ENCODE data around the gene IGFL3.
"Not testable (repeated sequence)": the region's sequence is repeated elsewhere in the genome, so short reads cannot be mapped to it uniquely, and the experiment has no call there.

Gene IGFL3

GRCh38 chr19:46124638-46125115 is at the start of gene IGFL3:
TSS of gene IGFL3 (minus strand) at chr19:46124688. CDS start at chr19:46124649, 39 bp downstream.
- DNase-seq, result no peak

GRCh38 chr19:46173886-46174480 is 49.5 kb upstream of the IGFL3 start:
- no peak for DNase-seq

GRCh38 chr19:46162731-46163130 is 38.2 kb upstream of the IGFL3 start:
- no peak for DNase-seq

DNA sequence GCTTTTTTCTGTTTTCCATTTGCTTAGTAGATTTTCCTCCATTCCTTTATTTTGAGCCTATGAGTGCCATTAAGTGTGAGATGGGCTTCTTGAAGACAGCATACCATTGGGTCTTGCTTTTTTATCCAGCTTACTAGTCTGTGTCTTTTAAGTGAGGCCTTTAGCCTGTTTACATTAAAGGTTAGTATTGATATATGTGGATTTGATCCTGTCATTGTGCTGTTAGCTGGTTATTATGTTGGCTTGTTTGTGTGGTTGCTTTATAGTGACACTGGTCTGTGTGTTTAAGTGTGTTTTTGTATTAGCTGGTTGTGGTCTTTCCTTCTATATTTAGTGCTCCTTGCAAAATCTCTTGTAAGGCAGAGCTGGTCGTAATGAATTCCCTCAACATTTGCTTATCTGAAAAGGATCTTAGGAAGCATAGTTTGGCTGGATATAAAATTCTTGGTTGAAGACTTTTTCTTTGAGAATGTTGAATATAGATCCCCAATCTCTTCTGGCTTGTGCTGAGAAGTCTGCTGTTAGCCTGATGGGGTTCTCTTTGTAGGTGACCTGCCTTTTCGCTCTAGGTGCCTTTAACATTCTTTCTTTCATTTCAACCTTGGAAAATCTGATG is 37.3 kb upstream of the IGFL3 start:
- not testable (repeated sequence) for DNase-seq

GRCh38 chr19:46160233-46160775 is 35.8 kb upstream of the IGFL3 start:
- no peak for DNase-seq

GRCh38 chr19:46159418-46160232 is 35.1 kb upstream of the IGFL3 start:
- DNase-seq, result no peak

- no peak for DNase-seq
Measured at GRCh38 chr19:46155237-46155636, 30.7 kb upstream of the IGFL3 start.

- DNase-seq, result no peak
Measured at GRCh38 chr19:46150606-46151005, 26.1 kb upstream of the IGFL3 start.

GRCh38 chr19:46147791-46148288 is 23.4 kb upstream of the IGFL3 start, which contains the start of gene IGFL2:
TSS of gene IGFL2 (plus strand) at chr19:46148238. CDS start at chr19:46148279, 41 bp downstream.
- peak; percentile 30 for DNase-seq

GRCh38 chr19:46147166-46147740 is 22.8 kb upstream of the IGFL3 start:
- no peak for DNase-seq

- DNase-seq, result no peak
Measured at GRCh38 chr19:46144756-46145155, 20.3 kb upstream of the IGFL3 start.

GRCh38 chr19:46142294-46142693 is 17.8 kb upstream of the IGFL3 start:
- no peak for DNase-seq

DNA sequence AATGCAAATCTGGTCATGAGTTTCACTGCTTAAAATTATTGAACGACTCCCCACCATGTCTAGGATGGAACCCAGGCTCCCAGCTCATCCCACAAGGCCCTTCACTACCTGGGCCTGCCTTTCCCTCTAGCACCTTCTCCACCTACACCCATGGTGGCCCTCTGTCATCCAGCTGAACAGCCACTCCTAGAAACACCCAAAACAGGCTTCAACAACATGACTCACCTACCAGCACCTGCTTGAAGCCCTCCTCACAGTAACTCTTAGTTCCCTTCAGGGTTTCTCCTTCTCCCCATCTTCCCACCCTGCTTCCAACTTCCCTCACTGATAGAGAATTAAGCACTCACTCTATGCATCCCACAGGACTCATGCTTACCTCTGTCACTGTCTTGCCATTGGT is 16.9 kb upstream of the IGFL3 start:
- DNase-seq, result no peak

DNA sequence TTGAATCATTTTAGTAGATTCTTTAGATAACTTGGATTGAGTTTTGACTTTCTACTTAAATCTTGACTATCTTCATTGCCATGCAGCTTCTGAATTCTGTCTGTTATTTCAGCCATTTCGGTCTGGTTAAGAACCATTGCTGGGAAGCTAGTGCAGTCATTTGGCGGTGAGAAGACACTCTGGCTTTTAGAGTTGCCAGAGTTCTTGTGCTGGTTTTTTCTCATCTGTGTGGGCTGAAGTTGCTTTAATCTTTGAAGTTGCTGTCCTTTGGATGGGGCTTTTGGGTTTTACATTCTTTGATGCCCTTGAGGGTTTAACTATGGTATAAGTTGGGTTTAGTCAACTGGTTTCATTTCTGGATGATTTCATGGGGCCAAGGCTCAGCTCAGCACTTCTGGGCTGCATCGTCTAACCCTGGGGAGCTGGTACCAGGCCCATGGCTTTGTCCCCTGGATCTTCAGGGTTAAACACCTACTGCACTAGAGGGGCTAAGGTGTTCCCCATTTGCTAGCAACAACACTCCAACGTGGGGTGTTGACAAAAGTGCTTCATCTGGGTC is 13.5 kb upstream of the IGFL3 start:
- no peak for DNase-seq

DNA sequence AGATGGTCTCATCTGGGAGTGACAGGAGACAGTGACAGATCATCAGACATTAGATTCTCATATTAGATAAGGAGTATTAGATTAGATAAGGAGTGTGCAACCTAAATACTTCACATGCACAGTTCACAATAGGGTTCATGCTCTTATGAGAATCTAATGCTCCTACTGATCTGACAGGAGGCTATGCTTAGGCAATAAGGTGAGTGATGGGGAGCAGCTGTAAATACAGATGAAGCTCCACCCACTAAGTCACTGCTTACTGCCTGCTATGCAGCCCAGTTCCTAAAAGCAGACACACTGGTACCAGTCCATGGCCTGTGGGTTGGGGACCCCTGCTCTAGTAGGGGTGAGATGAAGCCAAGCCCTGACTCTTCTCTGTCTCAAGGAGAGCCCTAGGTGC is 10.0 kb upstream of the IGFL3 start:
- no peak for DNase-seq

GRCh38 chr19:46133777-46134241 is 9.3 kb upstream of the IGFL3 start:
- no peak for DNase-seq

DNA sequence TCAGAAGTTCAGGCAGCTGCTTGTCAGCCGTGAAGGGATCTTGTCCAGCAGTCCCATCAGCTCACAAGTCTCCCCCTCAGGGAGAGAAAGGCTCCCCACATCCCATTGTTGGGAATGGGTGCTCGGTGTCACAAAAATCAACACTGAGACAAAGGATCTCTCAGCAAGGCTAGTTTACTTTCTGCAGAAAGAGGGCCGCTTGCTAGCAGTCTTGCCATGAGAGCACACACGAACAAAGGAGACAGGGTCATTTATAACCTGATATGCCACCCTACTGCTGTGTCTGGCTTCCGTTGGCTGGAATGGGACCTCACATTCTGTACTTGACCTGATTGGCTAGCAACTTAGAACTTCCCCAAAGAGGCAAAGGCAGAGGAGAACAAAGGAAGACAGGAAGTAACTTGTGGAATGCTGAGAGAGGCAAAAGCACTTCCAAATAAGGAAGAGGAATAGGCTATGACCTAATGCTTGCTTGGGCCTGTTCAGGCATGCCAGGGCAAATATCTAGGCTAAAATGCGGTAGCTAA is 8.7 kb upstream of the IGFL3 start:
- DNase-seq, result no peak

GRCh38 chr19:46132508-46133100 is 8.1 kb upstream of the IGFL3 start:
- DNase-seq, result no peak

DNA sequence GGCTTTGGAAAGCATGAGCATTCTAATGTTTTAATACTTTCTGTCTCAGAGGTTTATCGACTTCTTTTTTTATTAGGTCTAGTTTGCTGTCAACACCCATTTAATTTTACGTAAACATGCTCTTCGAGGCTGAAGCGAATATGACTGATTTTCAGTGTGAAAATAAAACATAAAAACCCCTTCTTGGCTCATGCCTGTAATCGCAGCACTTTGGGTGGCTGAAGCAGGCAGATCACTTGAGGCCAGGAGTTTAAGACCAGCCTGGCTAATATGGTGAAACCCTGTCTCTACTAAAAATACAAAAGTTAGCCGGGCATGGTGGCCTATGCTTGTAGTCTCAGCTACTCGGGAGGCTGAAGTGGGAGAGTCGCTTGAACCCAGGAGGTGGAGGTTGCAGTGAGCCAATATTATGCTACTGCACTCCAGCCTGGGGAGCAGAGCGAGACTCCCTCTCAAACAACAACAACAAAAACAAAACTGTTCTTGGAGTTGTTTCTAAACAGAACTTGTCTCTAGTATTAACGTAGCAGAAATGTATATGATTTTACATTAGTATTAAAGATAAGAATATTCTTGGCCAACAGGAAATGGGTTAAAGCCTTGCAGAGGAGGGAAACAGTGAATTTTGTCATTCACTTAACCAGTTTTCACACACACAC is 7.1 kb upstream of the IGFL3 start:
- no peak for DNase-seq

- no peak for DNase-seq
Measured at GRCh38 chr19:46126086-46126580, 1.6 kb upstream of the IGFL3 start.

- no peak for DNase-seq
Measured at GRCh38 chr19:46125447-46125846, 959 bp upstream of the IGFL3 start.
